Right ventricle myocardium superior (tissue), 1 donor: Measurements from ENCODE around the gene GNG4. TPM values are rescaled to one million over a fixed set of nuclear protein-coding genes. Genes with fewer than 3 reads are reported as not detected.

Experiments
- ATAC-seq: fragments of 200-7000 bp; cut with Tn5 transposase; one replicate; pipeline ENCODE4 v1.9.1; 2020; ENCODE audit warnings: mild to moderate bottlenecking; ENCODE audit not compliant: poor library complexity
- DNase-seq: peaks from one replicate; pipeline ENCODE4 v3.0.0-alpha.2; 2020
- intact Hi-C: fragments of 100-400 bp; cut with DNase I; formaldehyde crosslinking; loops from one replicate; pipeline ENCODE4 v1.11.2; 2022
- long read RNA-seq: library from polyadenylated mRNA; unstranded; transcript quantifications from one replicate; pipeline ENCODE4 v2.0.0, GENCODE V29; 2021
- total RNA-seq: library from RNA; stranded (reverse); fragmentation: NEBNext Ultra II Directional; extraction: Animal tissue kit (Norgen Biotek cat#: 25700); gene quantifications from one replicate; pipeline ENCODE4 v1.2.1, GENCODE V29; 2021
- donor health status: DM: no; HTN: yes; CAD: no; lungs with severe emphysema.

Gene GNG4
- total RNA-seq: not detected
- long read RNA-seq: 0 reads

DNA sequence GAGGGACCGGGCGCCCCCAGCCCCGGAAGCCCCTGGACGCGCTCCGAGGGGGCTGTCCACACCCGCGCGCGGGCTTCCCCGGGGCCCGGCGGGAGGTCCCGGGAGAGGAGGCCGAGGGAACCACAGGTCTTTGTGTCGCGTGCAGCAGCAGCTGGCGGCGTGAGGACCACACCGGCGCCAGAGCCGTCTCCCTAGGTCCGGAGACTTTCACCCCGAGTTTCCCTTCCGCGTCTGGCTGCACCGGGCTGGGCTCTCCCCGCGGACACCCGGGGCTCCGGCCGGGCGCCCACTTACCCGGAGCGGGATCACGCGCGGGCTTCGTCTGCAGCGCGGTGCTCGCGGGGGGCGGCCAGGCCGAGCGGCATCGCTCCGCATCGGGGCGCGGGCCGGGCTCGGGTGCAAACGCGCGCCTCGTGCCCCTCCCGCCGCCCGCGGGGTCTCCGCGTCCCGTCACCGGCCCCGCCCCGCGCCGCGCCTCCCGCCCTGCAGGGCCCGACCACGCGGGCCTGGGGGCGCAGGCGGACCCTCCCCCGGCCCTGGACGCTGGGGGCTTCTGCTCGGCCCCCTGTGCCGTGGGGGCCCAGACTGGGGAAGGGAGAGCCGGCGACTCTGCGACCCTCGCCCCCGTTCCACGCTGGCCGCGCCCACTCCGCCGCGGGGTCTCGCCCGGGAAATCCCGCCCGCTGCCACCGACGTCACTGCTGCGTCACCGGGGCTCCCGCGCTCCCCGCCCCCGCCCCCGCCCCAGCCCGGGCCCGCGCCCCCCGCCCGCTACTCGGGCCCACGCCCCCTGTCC is at the start of gene GNG4:
GNG4 (minus strand) TSS at position 417 of the 796 bp plus-strand sequence. CDS start 65,946 bp downstream, outside the sequence.
- peak; percentile 41 for DNase-seq
- ATAC-seq: peak; percentile 60
- intact Hi-C loops: no loop called here

DNA sequence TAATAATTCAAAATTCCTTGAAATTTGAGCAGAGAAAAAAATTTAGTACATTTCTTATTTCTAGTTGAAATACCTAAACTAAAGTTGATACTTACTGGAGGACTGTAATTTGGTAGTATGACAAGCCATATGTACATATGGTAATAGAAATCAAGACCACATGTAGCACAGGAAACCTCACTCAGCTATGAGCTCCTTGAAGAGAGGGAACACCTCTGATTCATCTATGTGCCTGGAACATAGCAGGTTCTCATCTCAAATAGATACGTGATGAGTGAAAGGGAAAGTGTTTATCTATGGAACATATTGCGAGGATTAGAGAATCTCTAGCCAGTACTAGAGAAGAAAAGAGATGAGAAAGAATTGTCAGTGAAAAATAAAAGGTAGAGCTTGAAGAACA is 47.9 kb upstream of the GNG4 start:
- ATAC-seq (no peak), DNase-seq (no peak)
- intact Hi-C loops: no loop called here

DNA sequence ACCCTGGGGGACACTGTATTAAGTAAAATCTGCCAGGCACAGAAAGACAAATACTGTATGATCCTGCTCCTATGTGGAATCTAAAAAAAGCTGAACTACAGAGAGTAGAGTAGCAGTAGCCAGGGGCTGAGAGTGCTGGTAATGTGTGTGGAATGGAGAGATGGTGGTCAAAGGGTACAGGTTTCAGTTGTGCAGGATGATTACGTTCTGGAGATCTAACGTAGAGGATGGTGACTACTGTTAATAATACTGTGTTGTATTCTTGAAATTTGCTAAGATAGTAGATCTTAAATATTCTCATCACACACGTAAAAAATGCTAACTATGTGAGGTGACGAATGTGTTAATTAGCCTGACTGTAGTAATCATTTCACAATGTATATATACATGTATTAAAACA is 39.8 kb upstream of the GNG4 start:
- ATAC-seq (no peak), DNase-seq (no peak)
- intact Hi-C loops: no loop called here

DNA sequence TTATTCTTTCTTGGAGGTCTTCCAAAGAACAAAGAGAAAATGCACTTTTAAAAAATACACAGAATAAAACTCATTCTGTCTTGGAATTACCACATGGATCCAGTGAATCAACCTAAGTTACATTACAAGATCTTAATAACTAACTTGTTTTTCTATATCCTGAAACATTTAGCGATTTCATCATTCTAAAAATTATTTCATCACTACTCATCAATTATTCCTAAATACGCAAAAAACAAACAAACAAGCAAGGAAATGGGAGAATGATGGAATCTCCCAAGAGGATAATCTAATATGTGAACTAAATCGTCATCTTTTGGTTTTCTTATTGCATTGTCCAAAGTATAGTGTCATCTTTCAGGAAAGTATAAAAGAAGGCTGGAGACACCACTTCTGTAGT is 38.5 kb upstream of the GNG4 start:
- DNase-seq (no peak), ATAC-seq (no peak)
- intact Hi-C loops: no loop called here

DNA sequence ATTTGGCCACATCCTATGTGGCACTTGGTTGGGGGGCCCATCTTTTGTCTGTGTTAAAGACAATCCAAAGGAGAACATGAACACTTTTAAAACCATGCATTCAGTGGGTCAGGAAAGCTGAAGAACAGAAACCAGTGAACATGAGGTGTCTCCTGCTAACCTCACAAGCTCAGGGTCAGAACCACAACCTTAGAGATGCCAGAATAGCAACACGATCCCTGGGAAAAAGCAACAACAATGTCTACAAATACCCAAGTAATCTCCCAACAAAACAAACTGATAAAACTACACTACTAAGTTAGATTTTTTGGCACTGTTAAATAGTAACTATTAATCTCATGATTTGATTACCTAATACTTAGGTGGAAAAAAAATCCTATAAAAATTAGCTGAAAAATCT is 34.1 kb upstream of the GNG4 start:
- ATAC-seq (no peak), DNase-seq (no peak)
- intact Hi-C loops: no loop called here

DNA sequence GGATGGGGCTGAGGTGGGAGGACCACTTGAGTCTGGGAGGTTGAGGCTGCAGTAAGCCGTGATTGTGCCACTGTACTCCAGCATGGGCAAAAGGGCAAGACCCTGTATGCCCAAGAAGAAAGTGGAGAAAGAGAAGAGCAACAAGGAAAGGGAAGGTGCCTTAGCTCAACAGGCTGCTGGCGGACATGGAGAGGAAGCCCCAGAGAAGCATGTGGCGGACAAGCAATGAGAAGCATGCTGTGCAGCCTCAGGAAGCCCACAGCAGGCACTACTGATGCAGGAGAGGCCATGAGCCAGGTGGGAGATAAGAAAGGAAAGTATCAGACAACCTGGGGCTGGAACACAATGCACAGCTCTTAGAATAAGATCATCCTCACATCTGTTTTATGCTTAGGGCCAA is 32.6 kb upstream of the GNG4 start:
- DNase-seq: no peak
- intact Hi-C loops: no loop called here
- no peak for ATAC-seq

DNA sequence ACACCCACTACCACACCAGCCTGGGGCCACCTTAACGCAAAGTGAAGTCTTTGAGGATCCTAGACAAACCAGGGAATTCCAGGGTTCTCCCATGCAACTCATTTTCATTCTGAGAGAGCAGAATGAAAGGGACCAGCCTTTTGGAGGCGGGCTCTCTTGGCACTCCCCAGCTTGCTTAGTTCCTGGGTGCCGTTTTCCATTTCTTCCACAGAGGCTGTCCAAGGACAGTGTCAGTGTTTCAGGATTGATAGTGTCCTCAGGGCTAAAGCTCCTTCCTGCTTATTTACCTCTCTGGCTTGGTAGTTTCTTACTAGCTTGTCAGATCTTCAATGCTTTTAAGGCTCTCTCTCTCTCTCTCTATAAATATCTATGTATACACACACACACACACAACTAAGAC is 30.1 kb upstream of the GNG4 start:
- no peak for DNase-seq
- intact Hi-C loops: no loop called here
- ATAC-seq: no peak

DNA sequence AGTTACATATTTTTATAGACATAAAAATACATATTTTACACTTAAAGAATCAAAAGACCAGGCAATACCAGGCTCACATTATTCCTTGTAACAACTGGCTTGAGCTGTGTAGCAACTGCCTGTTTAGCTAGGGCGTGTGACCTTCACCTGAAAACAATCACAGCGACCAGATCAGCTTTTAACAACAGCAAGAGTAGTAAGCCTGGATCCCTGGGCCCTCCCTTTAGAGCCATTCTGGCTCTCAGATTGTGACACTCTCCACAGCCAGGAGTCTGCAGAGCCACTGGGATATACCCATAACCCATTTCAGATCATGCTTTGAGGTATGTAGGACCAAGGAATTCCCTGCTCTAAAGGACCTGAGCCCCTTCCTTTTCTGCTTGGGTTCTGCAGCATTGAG is 29.4 kb upstream of the GNG4 start:
- intact Hi-C loops: no loop called here
- DNase-seq (no peak), ATAC-seq (no peak)

DNA sequence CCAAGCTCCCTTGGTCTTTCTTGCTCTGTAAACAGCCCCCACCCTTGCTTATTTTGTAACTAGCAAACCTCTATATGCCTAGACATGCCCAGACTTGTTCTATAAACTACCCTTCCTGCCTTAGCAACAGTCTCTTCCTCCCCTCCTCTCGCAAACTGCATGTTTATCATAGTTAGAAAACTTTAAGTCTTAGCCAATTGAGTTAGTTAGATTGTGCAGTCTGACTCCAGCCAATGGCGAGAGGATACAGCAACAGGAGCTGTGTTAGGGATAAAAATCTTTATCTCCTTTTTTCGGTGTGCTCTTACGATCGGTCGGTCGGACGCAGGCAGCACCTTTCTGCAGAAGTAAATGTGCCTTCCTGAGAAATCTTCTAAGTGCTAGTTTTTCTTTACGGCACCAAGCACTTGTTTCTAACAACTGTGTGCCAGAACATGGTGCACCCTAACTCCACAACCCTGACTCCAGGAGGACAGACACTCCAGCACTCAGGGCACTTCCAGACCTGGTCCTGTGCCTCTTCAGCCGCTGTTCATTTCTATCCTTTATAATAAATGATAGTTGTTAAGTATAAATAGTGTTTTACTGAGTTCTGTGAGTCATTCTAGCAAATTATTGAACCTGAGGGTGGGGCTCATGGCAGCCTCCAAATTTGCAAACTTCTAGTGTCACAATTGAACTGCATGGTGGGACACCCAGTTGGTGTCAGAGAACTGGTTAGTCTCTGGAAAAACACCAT is 25.7 kb upstream of the GNG4 start:
- no peak for ATAC-seq
- intact Hi-C loops: no loop called here
- no peak for DNase-seq

DNA sequence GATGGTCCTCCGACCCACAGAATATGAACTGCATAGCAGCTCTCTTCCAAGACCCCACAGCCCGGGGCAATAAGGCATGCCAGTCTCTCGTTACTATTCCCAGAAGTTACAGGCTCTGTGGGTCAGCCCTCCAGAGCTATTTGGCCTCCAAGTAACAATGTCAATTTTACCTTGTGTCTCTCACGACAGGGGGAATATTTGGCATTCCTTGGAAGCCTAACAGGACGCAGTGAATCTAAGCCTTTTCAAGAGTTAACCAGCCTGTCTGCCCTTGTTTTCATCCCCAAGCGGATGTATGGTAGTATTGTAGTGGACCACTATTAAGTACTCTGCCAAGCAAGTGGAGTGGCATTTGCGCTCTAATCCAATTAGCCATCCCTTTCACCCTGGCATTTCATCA is 24.4 kb upstream of the GNG4 start:
- no peak for ATAC-seq
- intact Hi-C loops: no loop called here
- no peak for DNase-seq

DNA sequence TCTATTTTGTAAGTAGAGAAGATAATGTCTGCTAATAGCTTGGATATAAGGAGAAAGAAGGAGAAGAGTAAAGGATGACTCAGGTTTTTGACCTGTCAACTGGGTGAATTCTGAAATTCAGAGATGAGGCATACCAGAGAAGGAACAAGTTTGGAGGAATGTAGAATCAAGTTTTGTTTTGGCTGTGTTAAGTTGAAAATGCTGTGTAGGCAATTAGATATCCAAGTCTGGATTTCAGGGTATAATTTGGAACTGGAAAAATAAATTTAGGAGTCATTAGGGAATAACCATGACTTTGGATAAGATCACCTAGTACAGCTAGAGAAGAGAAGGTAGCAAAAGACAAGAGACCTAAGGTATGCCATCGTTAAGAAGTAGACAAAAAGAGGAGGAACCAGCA is 22.4 kb upstream of the GNG4 start:
- intact Hi-C loops: no loop called here
- ATAC-seq: no peak
- no peak for DNase-seq

DNA sequence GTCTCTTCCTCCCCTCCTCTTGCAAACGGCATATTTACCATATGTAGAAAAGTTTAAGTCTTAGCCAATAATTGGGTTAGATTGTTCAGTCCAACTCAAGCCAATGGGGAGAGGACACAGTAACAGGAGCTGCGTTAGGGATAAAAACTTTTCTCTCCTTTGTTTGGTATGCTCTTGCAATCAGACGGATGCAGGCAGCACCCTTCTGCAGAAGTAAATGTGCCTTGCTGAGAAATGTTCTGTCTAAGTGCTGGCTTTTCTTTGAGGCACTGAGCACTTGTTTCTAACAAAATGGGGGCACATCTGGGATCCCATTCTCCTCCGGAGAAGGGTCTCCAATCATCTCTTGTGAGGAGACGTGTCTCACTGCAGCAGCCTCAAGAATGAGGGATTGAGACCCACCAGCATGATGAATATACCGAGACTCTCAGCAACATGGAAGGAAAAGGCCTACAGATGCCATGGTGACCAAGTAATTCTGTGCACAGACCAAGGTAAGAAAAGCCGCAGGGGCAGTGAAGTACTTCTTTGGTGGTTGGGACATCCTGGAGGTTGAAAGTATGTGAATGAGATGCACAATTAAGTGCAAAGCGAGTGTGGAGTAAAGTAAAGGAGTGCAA is 20.7 kb upstream of the GNG4 start:
- intact Hi-C loops: no loop called here
- no peak for ATAC-seq
- no peak for DNase-seq

DNA sequence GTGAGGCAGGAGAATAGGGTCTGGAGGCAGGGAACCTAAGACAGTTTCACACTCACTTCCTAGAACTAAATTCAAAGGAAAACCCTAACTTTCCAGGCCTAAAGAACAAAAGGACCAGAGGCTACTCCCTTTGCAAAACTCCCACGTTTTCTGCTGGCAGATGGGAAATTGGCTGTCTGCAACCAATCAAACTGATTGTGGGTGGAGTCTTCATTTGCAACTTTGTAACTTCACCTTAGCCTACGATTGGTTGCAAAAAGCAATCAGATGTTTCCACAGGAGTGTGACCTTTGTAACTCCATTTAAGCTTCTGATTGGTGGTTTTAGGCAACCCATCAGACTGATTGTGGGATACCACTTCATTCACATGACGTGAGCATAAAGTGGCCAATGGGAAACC is 19.7 kb upstream of the GNG4 start:
- ATAC-seq (no peak), DNase-seq (no peak)
- intact Hi-C loops: no loop called here

DNA sequence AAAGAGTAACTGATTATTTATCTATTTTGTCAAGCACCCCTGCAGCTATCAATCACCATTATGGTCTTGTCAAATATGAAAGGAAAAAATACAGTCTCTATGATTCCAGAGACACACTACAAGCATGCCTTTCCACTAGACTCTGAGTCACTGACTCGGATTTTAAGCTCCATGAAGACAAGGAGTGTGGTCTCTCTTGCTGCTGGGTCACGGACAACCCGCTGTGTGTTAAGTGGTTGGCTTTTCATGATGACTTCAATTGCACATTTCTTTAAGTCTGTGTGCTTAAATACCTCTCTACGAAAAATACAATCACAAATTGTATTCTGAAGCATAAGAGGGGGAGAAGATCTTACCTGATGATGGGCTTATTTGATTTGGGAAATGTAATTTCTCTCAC is 14.0 kb upstream of the GNG4 start:
- intact Hi-C loops: no loop called here
- DNase-seq: no peak
- no peak for ATAC-seq

DNA sequence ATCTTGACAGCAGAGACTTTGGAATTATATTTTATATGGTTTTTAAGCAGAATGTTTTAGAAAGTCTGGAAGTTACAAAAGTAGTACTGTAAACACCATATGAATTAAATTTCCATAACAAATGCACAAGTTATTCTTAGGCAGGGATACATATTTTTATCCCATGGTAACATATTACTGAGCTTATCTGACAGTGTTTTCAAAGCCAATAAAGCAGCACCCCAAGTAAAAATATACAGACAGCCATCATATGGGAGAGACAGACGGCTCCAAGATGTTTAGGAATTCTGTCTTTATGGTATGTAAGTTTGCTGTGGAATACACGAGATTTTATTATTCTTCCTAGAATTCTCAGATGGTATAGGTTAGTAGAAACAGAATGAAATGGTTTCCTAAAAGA is 12.0 kb upstream of the GNG4 start:
- ATAC-seq: no peak
- DNase-seq: no peak
- intact Hi-C loops: no loop called here

DNA sequence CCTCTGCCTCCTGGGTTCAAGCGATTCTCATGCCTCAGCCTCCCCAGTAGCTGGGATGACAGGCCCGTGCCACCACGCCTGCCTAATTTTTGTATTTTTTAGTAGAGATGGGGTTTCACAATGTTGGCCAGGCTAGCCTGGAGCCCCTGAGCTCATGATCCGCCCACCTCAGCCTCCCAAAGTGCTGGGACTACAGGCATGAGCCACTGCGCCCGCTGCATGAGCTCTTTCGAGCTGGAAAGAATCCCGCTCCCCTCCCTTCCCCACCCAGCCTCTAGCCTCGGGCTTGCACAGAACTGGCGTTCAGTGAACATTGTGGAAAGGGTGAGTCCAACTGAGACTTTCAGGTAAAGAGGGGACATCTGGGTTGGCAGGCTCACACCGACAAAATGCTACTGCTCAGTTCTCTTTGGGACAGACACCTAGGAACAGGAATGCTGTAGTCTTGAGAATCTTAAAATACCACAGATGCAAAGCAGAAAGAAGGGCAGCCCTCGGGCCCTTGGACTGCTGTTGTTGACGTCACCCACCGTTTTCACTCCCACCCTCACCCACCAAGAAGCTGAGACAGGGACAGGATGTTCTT is 9.7 kb upstream of the GNG4 start:
- no peak for DNase-seq
- intact Hi-C loops: no loop called here

DNA sequence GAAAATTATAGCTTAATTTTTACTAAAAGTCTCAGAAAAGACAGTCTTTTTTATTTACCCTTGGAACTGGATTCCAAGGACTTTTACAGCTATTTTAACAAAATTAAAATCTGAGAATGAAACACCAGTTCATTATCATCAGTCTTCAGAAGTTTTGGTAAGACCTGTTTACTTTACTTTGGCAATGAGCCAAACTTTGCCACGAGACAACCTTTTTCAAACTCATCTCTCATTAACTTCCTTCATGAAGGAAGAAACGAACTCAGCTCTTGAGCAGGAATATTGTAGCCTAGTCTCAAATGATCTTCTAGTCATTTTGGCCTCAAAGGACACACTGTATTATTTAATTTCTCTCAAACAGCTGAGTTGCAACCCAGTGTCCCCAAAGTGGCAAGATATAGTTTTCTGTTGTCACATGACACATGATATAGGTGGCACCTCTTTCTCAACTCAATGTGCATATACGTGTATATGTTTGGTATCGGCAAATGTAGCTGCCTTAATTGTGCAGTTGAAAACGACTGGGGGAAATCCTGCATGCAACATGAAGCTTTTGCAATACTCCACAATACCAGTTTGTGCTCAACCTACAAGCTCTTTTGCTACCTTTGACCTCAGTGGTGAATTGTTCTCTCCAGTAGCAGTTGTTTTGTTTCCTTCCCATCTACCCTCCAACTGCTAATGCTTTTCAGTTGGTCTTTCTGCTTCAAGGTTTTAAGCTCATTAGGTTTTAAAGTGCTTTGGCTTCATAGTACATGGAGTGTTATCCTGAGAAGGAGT is 8.4 kb upstream of the GNG4 start:
- DNase-seq: no peak
- no peak for ATAC-seq
- intact Hi-C loops: no loop called here

More for the DNA sequence above, 9.7 kb upstream of the GNG4 start:
- no peak for ATAC-seq

DNA sequence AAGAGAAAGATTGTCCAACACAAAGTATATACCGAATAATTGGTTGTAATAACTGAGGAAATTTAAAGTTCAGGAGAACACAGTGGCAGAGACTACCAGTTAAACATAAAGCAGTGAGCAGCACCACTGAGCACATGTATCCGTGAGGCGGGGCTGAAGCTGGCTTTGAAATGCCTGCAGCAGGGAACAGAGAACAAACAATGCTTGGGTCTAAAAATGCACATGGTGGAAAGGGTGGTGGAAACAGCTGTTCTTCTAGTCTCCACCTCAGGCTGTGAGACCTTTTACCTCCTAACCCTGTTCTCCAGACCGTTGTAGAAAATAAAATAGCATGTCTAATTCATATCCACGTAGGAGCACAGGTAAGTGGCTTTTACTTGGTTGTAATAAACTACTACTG is 7.7 kb upstream of the GNG4 start:
- ATAC-seq: no peak
- intact Hi-C loops: no loop called here

DNA sequence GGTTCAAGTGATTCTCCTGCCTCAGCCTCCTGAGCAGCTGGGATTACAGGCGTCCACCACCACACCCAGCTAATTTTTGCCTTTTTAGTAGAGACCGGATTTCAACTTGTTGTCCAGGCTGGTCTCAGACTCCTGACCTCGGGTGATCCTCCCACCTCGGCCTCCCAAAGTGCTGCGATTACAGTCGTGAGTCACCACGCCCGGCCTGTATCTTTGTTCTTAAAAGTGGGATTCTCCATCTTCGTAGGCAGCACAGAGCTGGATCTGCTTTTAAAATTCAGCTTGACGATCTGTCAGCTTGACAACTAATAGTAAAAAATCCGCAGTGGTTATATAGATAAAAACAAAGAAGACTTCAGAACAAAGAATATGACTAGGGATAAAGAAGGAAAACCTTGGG is 2.8 kb upstream of the GNG4 start:
- ATAC-seq: no peak
- intact Hi-C loops: no loop called here
- no peak for DNase-seq

More for the DNA sequence above, 7.7 kb upstream of the GNG4 start:
- DNase-seq: no peak
